HAP-1 (cell line): ENCODE results near the gene KCNAB3.
A peak's percentile ranks its signal among the peaks of the same experiment; 100 is the strongest.

Source experiments
- DNase-seq, 2 experiments: peaks; one replicate each; pipeline ENCODE4 v3.0.0-alpha.2; 2016 to 2020; ENCODE audit warnings: low spot score in 2 of 2
- H3K27me3 ChIP-seq: fragments of 250-450 bp; sonication (Bioruptor Pico); 2 replicates; pipeline ENCODE4 v1.5.1; 2020; ENCODE audit warnings: low read depth, mild to moderate bottlenecking, moderate library complexity
- H3K36me3 ChIP-seq: fragments of 250-450 bp; sonication (Bioruptor Pico); replicated peaks from 2 replicates; pipeline ENCODE4 v1.5.1; 2020; ENCODE audit warnings: mild to moderate bottlenecking
- H3K4me1 ChIP-seq: fragments of 250-450 bp; sonication (Bioruptor Pico); 2 replicates; pipeline ENCODE4 v1.5.1; 2020; ENCODE audit warnings: mild to moderate bottlenecking
- H3K4me3 ChIP-seq: fragments of 250-450 bp; sonication (Bioruptor Pico); 2 replicates; pipeline ENCODE4 v1.5.1; 2020; ENCODE audit warnings: mild to moderate bottlenecking, moderate library complexity
- H3K9me3 ChIP-seq: fragments of 250-450 bp; sonication (Bioruptor Pico); 2 replicates; pipeline ENCODE4 v1.5.1; 2020; ENCODE audit warnings: mild to moderate bottlenecking, moderate library complexity
- in situ Hi-C: fragments of 300-500 bp; cut with MboI; formaldehyde crosslinking; loops from 3 replicates; pipeline ENCODE4 v1.14.3; 2020; ENCODE audit warnings: low sequenced_read_pairs, inconsistent platforms, mixed read lengths

The KCNAB3 gene

DNA sequence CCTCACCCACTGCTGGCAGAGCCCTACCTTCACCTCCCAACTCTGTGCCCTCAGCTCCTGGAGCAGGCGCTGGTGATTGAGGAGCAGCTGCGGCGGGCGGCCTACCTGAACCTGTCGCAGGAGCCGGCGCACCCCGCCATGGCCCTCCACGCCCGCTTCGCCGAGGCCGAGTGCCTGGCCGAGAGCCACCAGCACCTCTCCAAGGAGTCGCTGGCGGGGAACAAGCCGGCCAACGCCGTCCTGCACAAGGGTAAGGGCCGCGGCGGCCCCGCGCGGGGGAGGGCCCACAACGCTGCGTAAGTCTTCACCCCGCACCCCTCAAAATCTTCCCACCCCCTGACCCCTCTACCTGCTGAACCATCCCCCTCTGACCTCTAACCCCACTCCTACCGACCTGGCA, 20.6 kb downstream of the KCNAB3 start:
- in situ Hi-C loops: no loop called here
- no peak overlapping the region for H3K4me3 ChIP-seq
- H3K36me3 ChIP-seq: peaks cover 74% of the 10 kb centered on the region
- H3K4me1 ChIP-seq: no peaks in the 10 kb centered on the region
- no peaks in the 10 kb centered on the region for H3K9me3 ChIP-seq
- H3K27me3 ChIP-seq: no peaks in the 10 kb centered on the region
- DNase-seq: no peak

DNA sequence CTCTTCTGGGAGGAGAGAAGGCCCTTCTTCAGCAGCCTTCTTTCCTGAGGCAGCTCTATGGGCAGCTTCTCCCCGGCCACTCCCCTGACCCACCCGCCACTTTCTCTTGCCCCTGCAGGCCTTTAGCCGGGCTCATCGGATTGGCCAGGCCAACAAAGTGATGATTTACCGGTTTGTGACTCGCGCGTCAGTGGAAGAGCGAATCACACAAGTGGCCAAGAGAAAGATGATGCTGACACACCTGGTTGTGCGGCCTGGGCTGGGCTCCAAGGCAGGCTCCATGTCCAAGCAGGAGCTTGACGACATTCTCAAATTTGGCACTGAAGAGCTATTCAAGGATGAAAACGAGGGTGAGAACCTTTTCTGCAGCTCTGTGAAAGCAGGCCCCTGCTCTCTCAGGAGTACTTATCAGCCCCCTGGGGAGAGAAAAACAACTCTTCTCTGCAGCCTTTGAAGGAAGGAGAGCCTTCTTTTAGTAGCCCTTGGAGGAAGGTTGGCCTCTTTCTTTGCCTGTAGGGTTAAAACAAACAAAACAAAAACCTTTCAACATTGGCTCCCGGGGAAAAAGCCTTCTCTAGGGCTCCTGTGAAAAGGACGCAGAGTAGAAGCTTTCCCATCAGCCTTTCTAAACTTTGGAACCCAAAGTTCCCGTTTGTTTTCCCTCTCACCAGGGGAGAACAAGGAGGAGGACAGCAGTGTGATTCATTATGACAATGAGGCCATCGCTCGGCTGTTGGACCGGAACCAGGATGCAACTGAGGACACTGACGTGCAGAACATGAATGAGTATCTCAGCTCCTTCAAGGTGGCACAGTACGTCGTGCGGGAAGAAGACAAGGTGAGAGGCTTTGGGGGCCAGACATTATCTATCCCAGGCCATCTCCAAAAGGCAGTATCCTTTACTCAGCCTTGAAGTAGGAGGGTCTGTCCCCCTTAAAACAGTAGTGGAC, 26.2 kb downstream of the KCNAB3 start:
- in situ Hi-C loops: loop anchor here (5.0 kb wide), 1 partner anchor 41 kb away; no protein-coding TSS in a partner anchor
- Histone ChIP-seq H3K4me3 (no peak overlapping the region), H3K4me1 (no peaks in the 10 kb centered on the region), H3K36me3 (peaks cover 95% of the 10 kb centered on the region), H3K9me3 (no peaks in the 10 kb centered on the region), H3K27me3 (no peaks in the 10 kb centered on the region)
- no peak for DNase-seq

DNA sequence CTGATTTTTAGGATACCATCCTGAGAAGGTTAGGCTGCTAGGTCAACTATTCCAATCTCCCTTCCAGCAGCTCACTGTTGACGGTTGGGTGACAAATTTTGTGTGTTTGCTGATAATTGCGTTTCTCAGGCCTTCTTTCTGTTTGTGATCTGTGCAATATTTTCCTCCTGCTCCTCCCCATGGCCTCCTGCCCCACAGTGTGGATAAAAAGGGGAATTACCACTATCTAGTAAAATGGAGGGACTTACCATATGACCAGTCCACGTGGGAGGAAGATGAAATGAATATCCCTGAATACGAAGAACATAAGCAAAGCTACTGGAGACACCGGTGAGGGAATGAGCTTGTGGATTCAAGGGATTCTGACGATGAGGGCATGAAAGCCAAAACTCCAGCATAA, 31.9 kb downstream of the KCNAB3 start:
- no peak overlapping the region for H3K4me3 ChIP-seq
- no peaks in the 10 kb centered on the region for H3K4me1 ChIP-seq
- no peaks in the 10 kb centered on the region for H3K9me3 ChIP-seq
- in situ Hi-C loops: no loop called here
- DNase-seq: no peak
- H3K27me3 ChIP-seq: no peaks in the 10 kb centered on the region
- peaks cover 85% of the 10 kb centered on the region for H3K36me3 ChIP-seq

DNA sequence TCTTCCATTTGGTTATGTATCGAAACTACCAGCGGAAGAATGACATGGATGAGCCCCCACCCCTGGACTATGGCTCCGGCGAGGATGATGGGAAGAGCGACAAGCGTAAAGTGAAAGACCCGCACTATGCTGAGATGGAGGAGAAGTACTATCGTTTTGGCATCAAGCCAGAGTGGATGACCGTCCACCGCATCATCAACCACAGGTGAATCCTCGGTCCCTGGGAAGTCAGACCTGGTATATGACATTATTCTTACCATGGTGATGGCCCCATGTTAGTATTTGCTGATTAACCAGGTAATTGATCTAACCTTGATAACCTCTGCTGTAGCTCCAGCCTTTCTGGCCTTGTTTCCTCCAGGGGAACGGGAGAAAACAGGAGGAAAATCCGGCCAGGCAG, 32.6 kb downstream of the KCNAB3 start:
- no peaks in the 10 kb centered on the region for H3K9me3 ChIP-seq
- H3K36me3 ChIP-seq: peaks cover 79% of the 10 kb centered on the region
- no peak overlapping the region for H3K4me3 ChIP-seq
- H3K27me3 ChIP-seq: no peaks in the 10 kb centered on the region
- in situ Hi-C loops: no loop called here
- no peak for DNase-seq
- H3K4me1 ChIP-seq: no peaks in the 10 kb centered on the region

DNA sequence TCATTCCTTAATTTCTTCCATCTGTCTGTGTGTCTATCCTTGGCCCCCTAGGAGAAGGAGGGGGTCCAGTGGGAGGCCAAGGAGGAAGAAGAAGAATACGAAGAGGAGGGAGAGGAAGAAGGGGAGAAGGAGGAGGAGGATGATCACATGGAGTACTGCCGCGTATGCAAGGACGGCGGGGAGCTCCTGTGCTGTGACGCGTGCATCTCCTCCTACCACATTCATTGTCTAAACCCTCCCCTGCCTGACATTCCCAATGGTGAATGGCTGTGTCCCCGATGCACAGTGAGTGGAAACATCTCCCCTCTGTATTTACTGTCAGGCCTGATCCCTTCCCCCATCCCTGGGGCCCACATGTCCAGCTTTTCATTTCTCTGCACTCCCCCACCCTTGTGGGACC, 34.8 kb downstream of the KCNAB3 start:
- H3K36me3 ChIP-seq: peaks cover 82% of the 10 kb centered on the region
- in situ Hi-C loops: no loop called here
- no peaks in the 10 kb centered on the region for H3K4me1 ChIP-seq
- no peak overlapping the region for H3K4me3 ChIP-seq
- H3K9me3 ChIP-seq: no peaks in the 10 kb centered on the region
- no peaks in the 10 kb centered on the region for H3K27me3 ChIP-seq
- no peak for DNase-seq

DNA sequence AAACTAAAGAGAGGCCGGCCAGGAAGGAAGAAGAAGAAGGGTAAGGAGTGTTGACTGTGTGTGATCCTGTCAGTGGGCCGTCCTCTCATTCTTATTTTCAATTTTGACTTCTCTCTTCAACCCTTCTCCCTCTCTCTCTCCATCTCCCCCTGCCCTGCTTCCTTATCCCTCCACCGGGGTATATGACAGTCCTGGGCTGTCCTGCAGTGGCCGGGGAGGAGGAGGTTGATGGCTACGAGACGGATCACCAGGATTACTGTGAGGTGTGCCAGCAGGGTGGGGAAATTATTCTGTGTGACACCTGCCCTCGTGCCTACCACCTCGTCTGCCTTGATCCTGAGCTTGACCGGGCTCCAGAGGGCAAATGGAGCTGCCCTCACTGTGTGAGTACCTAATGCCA, 35.4 kb downstream of the KCNAB3 start:
- Histone ChIP-seq H3K4me3 (no peak overlapping the region), H3K36me3 (peaks cover 79% of the 10 kb centered on the region), H3K4me1 (peaks cover 4% of the 10 kb centered on the region), H3K9me3 (no peaks in the 10 kb centered on the region), H3K27me3 (no peaks in the 10 kb centered on the region)
- DNase-seq: no peak
- in situ Hi-C loops: no loop called here

DNA sequence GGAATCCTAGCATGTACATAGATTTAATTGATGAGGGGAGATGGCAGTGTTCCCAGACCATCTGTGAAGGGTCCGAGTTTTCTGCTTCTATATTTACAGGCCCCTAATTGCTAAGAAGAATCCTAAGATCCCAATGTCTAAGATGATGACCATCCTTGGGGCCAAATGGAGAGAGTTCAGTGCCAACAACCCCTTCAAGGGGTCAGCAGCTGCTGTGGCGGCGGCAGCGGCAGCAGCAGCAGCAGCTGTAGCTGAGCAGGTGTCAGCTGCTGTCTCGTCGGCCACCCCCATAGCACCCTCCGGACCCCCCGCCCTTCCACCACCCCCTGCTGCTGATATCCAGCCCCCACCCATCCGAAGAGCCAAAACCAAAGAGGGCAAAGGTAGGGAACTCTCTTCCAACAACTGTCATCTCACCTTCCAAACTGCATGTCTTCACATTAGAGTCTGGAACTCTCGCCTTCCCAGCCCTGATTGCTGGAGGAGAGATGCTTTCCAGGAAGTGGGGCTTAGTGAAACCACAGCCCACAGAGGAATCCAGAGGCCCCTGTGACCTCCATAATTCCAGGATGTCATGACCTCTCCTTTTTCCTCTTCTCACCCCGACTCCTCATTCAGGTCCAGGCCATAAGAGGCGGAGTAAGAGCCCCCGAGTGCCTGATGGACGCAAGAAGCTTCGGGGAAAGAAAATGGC, 36.3 kb downstream of the KCNAB3 start:
- DNase-seq: no peak
- H3K27me3 ChIP-seq: no peaks in the 10 kb centered on the region
- H3K9me3 ChIP-seq: no peaks in the 10 kb centered on the region
- peaks cover 13% of the 10 kb centered on the region for H3K4me1 ChIP-seq
- peaks cover 70% of the 10 kb centered on the region for H3K36me3 ChIP-seq
- in situ Hi-C loops: no loop called here
- H3K4me3 ChIP-seq: no peak overlapping the region

DNA sequence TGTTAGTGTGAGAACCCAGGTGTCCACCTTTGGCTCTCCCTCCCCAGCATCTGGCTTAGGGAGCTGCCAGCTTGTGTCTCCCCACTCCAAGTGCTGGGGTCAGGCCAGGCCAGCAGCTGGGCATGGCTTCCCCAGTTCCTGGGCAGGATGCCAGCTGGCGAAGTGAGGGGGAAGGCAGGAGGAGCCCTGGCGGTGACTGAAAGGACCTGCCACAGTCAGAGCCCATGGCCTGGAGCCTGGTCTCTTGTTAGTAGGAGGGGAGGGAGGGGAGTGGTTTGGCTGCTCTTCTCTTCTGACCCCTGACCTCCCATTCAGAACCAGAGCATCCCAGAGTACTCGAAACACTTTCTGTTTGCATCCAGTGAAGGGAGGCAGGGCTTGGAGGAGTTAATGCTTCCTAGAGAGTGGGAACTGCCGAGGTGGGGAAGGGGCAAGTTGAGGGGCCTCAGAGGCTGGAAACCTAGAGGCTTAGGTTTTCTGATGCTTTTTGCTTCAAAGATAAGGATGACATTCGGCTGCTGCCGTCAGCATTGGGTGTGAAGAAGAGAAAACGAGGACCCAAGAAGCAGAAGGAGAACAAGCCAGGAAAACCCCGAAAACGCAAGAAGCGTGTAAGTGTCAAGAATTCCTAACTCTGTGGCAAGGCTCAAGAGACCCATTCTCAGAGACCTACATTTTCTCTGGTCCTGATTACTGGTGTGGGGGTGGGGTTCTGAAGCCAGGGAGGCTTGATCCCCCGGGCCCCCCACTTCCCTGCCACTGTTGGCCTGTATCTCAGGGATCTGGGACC, 40.3 kb downstream of the KCNAB3 start:
- peak; percentile 70 to 92 for DNase-seq
- in situ Hi-C loops: no loop called here
- Histone ChIP-seq H3K36me3 (peaks cover 35% of the 10 kb centered on the region), H3K4me1 (peaks cover 20% of the 10 kb centered on the region), H3K9me3 (no peaks in the 10 kb centered on the region), H3K27me3 (no peaks in the 10 kb centered on the region), H3K4me3 (no peak overlapping the region)

DNA sequence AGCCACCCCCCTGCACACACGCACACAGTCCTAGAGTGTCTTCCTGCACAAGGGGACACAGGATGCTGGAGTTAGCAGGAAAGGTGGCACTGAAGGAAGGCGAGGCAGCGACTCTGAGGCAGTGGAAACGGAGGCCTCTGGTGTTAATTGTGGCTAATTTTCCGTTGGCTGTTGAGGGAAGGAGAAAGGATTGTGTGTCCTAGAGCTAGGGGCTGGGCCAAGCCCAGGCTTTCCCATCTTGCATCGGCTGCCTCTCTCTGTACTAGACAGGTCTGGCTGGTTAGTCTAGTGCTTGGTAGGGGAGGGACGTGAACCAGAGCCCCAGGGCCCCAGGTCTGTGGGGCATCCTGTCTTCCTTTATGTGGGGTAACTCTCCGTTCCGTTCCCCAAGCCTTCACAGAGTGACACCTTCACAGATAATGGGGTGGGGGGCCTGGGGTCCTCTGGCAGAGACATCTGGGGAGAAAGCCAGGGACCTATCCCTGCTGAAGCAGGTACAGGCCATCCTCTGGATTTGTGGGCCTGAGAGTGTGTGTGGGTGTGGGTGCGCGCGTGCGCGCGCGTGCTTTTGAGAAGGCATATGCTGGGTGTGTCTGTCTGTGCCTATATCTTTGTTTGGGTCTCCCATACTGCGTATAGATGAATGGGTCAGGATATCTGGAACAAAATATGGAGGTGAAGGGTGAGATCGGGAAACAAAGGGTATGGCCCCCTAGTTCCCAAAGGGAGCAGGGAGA, 41.3 kb downstream of the KCNAB3 start, which contains the start of gene CHD3:
Gene CHD3, plus strand, starts transcription at position 606 of the 737 bp plus-strand sequence. CDS start 212 bp downstream, outside the sequence.
- Histone ChIP-seq H3K4me1 (peaks cover 28% of the 10 kb centered on the region), H3K27me3 (no peaks in the 10 kb centered on the region), H3K9me3 (no peaks in the 10 kb centered on the region), H3K4me3 (peak within 1 kb of the TSS; percentile 43), H3K36me3 (peaks cover 26% of the 10 kb centered on the region)
- peak in 1 of 2 experiments; percentile 37 for DNase-seq
- in situ Hi-C loops: no loop called here

DNA sequence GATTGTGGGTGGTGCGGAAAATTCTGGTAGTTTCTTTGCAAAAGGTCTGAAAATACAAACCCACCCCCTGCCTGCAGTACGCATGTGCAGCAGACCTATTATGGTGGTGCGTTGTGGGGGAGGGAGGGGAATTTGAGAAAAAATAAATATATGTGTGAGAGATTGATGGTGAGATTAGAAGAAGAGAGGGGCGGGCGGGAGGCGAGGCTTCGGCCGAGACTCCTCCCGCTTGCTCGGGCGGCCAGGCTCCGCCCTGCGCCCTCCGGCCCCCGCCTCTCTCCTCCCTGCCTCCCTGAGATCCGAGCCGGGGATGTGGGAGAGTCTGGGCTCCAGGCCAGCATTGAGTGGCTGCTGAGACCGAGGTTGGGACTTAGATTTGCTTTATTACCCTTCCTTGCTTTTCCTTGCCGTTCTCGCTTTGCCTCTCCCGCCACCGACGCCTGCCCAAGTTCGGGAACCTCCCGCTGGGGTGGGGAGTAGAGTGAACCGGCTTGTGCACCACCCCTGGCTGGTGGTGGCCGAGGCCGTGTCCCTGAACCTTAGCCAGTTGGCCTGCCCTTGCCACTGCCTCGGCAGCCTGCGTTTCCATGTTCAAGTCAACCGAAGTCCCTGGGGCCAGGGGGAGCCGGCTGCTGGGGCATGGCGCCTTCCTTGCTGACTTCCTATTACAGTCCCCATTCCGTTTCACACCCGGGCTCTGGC, 42.0 kb downstream of the KCNAB3 start:
- in situ Hi-C loops: no loop called here
- Histone ChIP-seq H3K9me3 (no peaks in the 10 kb centered on the region), H3K4me3 (peak overlapping the region; percentile 66), H3K27me3 (no peaks in the 10 kb centered on the region), H3K36me3 (peaks cover 26% of the 10 kb centered on the region), H3K4me1 (peaks cover 33% of the 10 kb centered on the region)
- peak; percentile 95 to 98 for DNase-seq

DNA sequence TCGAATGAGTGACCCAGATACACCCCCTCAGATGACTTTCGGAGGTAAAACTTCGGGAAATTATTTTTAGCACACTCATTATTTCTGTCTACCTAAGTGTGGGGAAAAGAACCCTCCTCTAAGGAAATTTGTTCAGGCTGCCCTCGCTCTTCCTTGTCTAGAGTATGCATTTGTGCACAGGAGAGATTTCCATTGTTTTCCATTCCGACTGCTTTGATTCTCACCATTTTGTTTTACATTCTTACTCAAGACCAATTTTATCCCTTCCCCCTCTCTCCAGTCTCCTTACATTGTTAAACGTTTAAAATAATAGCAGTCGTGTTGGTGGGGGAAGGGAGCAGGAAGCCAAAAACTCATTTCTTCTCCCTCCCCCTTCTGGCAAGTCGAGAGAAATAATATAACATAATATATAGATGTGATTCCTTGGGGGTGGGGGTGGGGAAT, 42.6 kb downstream of the KCNAB3 start:
- Histone ChIP-seq H3K4me1 (peaks cover 36% of the 10 kb centered on the region), H3K4me3 (peak overlapping the region; percentile 66), H3K9me3 (no peaks in the 10 kb centered on the region), H3K27me3 (no peaks in the 10 kb centered on the region), H3K36me3 (peaks cover 27% of the 10 kb centered on the region)
- no peak for DNase-seq
- in situ Hi-C loops: no loop called here

DNA sequence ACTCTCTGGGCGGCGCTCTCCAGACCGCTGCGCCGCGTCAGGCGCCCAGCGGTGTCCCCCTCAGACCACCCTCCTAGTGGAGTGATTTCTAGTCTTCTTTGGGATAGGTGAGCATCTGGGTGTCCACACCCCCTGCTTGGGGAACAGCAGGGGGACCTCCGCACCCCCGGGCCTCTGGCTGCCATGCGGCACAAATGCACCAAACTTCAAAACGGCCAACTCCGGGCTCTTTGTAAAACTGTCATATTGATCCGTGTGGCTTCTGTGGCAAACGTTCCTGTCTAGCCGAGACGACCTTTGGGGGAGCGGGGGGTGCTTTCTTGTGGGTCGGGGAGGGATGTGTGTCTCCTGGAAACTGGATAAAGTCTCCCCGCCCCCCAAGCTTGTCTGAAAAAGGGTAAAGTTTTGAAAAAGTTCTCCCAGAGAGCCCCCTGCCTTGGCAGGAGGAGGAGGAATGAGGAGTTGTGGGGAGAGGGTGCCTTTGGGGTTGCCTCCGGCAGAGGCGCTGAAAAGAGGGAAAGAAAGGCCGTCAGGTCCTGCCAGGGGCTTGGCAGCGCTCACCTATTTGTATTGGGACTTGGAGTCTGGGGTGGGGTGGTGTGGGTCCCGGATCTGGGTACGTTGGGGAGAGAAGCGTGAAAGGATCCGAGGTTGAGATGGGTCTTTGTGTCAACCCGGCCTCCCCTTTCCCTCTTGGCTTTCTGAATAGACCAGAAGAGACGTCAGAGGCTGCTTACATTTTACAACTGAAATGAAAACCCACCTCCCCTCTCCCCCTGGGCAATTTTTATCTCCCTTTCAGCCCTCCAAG, 43.2 kb downstream of the KCNAB3 start:
- no peaks in the 10 kb centered on the region for H3K27me3 ChIP-seq
- peak; percentile 67 to 75 for DNase-seq
- in situ Hi-C loops: no loop called here
- peaks cover 24% of the 10 kb centered on the region for H3K36me3 ChIP-seq
- peak overlapping the region; percentile 66 for H3K4me3 ChIP-seq
- H3K9me3 ChIP-seq: no peaks in the 10 kb centered on the region
- H3K4me1 ChIP-seq: peaks cover 38% of the 10 kb centered on the region
